ENCODE measurements around the gene MXRA8.

The MXRA8 gene

DNA sequence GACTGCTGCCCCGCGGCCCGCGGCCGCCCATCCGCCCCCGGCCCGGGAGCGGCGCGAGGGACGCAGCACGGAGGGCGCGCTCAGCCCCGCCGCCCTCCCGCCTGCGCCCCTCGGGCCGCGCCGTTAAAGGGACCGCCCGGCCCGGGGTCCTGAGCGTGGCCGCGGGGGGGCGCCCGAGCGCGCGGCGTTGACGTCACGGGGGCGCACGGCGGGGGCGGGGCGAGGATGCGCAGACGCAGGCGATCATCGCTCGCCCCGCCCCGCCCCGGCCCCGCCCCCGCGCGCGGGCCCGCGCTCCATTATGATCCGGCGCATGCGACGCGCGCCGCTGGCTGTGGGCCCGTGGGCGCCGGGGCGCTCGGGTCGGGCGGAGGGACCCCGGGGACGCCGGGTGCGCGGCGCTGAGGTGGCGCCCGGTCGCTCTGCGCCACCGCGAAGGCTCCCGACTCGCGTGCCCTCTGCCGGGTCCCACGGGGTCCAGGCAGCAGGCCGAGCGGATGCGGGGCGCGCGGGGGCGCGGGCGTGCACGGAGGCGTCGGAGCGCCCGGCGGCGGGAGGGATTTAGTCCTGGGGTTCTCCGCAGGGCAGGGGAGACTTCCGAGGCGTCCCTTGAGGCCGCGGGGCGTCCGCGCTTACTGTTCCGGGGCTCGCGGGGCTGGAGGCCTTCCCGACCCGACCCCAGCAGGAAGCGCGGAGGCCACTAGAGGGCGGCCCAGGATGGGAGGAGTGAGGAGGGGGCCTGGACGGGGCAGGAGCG lies 8.9 kb downstream of the MXRA8 start, which contains the start of gene DVL1:
Gene DVL1, minus strand, starts transcription at position 163 of the 757 bp plus-strand sequence. CDS start 353 bp downstream, outside the sequence.
- no peak for DNase-seq (ENCODE audit: low read depth, low spot score)

DNA sequence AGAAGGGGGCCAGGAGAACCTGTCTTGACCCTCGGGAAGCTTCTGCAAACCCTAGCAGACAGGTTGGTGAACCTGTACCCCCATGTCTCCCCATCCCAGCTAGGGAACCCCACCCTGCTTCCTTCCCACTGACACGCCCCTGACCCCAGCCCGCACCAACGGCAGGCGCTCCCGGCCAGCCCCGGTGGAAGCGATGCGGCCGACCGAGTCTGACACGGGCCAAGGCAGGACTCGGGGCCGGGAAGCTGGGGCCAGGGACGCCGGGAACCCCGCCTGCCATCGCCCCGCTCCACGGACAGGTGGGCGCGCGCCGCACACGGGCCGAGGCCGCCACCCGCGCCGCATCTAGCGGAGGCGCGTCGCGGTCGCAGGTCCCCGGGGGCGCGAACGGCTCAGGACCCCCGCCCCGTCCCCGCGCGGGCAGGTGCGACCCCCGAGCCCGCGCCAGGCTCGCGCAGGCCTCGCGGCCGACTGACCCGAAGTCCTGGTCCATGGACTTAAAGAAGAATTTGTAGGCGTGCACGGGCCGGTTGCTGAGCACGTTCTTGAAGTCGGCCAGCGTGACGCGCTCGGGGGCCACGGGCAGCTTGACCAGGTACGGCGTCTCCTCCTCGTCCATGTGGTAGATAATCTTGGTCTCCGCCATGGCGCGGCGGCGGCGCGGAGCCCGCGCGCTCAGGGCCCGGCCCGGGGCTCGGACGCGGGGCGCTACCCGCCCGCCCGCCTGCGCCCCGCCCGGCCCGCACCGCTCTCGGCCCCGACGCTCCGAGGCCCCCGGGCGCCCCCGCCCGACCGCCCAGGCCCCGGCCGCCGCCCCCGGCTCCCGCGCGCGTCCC lies 9.7 kb downstream of the MXRA8 start:
- DNase-seq (ENCODE audit: low read depth, low spot score): no peak

DNA sequence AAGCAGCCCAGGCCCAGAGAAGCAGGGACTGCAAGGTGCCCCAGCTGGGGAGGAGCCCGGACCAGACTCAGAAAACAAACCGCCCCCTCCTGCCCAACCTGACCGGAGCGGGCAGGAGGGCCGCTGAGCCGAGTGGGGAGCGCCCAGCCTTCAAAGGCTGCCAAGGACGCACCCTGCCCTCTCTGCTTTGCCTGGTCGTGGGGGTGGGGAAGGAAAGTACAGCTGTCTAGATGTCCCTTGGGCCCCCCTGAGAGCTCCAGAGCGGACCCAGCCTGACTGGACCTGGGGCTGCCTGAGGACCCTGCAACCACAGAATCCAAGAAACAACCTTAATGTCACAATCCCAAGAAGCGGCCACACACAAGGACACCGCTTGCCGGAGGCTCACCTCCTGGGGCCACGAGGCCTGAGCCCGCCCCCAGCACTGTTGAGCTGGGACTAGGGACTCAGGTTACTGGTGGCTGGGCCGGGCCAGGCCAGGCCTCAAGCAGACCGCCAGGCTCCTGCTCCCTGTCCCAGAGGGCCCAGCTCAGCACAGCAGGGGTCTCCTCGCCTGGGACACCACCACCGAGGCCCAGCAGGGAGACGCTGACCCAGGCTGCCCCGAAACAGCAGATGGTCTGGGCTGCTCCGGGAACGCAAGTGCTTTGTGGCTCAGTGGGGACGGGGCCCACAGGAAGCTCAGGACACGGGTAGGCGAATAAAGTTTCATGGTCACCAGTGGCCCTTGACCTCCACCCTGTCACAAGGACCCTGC lies 10.5 kb downstream of the MXRA8 start:
- DNase-seq (ENCODE audit: low read depth, low spot score): no peak

DNA sequence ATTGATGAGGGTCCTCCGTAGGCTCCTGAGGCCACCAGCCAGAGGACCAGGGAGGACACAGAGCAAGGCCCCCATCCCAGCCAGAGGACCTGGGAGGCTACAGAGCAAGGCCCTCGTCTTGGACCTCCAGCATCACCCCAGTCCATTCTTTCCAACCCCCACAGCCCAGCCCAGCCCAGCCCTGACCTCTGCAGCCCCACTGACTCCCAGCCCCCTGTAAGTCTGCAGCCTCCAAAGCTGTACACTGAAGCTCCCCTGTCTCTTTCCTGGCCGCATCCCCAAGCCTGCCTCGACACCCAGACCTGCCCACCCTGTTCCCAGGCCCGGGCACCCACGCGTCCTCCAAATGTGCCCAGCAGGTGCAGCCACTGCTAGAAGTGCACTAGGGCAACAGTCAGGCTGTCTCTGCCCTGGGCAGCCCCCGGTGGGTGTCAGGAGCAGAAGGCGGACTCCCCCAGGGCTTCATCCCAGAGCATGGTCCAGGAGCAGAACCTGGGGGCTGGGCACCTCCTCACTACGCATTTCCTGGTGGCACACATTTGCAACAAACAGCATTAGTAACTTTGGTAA lies 11.2 kb downstream of the MXRA8 start:
- no peak for DNase-seq (ENCODE audit: low read depth, low spot score)

DNA sequence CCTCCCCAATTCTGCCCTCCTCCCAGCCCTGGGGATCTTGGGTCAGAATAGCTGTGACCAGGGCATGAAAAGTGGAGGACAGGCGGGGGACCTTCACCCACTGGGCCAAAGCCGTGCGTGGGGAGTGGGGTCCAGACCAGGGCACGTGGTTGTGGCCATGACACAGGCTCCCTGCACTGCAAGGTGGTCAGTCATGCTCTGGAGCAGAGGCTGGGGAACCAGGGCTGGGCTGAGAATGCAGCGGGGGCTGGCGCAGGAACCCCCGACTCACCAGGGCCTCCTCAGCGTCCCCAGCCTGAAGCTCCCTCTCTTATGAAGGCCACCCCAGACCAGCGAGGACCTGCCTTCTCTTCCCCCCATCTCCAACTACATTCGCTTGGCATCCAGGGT lies 11.9 kb downstream of the MXRA8 start:
- DNase-seq (ENCODE audit: low read depth, low spot score): no peak

DNA sequence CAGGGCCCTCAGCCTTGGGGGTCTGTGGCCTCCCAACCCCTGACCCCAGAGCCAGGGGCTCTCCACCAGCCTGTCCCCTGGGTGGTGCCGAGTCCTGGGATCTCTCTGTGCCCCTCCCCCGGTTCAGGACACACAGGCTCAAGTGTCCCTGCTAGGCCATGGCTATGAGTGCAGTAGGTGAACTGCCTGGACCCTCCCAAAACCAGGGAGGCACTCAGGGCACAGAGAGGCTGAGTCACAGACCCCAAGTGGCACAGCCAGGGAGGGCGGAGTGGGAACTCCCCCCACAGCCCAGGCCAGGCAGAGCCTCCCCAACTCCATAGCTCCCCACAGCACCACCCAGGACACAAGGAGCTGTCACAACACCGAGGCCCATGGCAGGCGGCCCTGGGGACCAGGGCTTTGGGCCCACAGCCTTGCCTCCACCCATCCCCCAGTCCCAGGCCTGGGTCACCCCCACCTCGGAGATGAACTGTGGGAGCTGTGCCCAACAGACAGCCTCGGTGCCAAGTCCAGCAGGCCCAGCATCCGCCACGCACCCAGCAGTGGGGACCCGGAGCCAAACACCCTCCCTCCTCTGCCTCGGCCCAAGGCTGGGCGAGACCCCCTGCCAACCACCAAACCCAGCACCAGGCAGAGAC lies 12.4 kb downstream of the MXRA8 start:
- DNase-seq (ENCODE audit: low read depth, low spot score): no peak

DNA sequence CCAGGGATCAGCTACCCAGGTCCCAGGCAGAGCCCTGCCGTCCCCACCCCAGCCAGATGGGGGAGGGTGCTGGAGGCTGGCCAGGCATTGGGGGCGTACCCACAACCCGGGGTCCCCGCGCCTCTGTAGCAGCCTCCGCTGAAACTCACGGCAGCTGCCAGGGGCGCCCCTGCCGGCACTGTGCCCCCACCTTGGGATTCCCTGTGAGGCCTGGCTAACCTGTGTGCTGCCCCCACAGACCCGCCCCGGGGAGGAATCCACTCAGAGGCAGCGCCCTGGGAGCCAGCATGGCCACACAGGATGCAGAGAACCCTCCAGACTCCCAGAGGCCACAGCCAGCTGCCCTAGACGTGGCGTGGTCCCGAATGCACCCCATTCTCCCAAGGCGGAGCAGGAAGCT lies 13.0 kb downstream of the MXRA8 start:
- no peak for DNase-seq (ENCODE audit: low read depth, low spot score)

DNA sequence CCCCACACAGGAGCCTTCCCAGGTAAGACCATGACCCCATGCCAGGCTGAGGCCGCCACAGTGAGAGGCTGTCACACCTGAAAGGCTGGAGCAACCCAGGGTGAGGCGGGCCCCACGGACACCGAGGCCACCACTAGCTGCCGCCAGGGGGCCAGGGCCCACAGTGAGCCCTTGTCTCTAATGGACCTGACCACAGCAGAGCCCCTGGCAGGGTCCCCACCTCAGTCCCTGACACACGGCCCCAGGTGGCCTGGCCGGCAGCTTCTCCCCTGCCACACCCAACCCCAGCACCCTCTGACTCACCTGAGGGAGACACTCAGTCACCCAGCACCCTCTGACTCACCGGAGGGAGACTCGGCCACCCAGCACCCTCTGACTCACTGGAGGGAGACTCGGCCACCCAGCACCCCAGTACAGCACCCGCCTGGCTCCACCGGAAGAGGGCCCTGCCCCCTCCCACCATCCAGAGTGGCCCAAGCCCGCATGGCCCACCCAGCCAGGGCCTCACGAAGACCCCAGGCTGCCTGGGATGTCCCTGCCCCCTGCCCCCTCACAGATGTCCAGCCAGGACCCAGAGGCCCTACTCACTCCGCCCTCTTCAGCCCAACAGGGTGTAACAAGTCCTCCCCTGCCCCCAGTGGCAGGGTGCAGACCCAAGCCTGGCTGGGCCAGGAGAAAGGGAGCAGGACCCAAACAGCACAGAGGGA lies 13.5 kb downstream of the MXRA8 start:
- no peak for DNase-seq (ENCODE audit: low read depth, low spot score)

DNA sequence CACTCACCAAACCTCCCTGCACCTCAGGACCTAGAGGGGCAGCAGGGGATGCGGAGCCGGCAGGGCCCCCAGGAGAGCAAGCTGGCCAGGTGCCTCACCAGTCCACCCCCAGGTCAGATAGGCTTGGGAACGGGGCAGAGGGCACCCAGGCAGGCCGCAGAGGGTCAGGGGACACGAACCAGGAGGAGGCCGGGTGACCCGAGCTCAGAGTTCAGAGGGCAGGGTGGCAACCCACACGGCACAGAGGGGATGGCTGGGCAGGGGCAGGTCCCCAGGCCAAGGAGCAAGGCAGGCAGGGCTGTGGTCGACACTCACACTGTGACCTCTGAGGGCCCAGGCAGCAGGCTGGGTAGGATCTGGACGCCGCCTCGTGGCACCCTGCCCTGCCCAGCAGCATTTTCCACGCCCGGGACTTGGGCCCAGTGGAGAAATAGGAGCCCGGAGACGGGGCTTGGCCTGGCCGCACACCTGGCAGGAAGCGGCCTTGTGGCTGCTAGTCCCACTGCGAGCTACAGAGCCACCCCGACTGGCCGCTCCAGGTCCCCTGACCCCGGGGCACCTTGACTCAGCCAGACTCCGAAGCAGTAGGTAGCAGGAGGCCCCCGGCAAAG lies 14.4 kb downstream of the MXRA8 start:
- no peak for DNase-seq (ENCODE audit: low read depth, low spot score)

DNA sequence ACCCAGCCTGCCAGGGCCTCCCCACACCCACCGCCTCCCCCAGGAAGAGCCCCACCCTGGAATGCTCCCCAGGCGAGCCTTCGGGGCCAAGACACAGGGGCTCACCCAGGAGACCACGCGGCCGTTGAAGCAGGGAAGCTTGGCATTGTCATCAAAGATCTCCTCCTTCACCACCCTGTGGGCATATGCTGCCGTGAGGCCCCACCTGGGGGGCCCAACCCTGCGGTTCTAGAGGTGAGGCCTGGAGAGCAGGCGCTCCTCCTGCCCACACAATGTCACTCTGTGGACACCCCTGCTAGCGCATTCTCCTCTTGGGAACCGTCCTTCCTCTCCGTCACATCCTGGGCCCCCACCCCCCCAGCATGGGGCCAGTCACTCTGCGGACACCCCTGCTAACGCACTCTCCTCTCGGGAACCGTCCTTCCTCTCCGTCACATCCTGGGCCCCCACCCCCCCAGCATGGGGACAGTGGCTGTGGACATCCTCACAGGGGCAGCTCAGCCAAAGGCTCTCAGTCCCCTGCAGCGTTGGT lies 15.7 kb downstream of the MXRA8 start:
- DNase-seq (ENCODE audit: low read depth, low spot score): no peak

DNA sequence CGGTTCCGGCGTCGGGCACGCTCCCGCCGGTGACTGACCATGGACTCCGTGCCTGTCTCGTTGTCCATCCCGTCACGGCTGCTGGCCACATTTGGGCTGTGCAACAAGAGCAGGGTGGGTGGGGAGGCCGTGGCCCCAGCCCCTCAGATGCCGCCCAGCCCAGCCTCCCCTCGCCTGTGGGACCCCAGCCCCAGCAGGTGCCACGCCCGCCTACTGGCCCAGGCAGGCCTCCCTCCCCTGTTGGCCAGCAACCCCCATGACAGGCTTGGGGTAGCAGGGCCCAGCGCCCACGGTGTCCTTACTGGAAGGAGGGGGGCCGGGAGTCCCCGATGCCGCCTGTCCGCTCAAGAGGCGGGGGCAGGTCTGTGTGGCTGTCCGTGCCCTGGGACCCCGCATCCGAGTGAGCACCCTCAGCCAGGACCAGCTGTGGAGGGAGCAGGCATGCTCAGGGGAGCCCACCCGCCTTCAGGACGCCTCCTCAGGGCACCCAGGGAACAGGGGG lies 16.2 kb downstream of the MXRA8 start:
- DNase-seq (ENCODE audit: low read depth, low spot score): no peak

DNA sequence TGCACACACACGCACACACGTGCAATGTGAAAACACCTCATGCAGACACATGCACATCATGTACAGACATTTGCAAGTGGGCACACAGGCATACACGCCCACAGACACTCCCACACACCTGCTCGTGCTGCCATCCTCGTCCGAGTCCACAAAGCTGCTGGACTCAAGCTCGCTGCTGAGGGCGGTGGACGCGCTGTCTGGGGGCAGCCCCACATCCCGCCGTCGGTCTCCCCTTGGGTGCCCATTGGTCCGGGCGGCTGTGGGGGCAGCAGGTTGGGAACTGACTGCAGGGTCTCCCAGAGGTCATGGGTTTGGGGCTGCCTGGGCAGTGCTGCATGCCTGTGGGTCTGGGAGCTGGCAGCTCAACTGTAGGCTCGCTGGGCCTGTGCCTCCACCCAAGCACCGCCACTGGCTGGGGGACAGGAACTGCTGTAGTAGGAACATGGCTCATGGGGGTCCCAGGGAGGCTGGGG lies 16.8 kb downstream of the MXRA8 start:
- no peak for DNase-seq (ENCODE audit: low read depth, low spot score)

DNA sequence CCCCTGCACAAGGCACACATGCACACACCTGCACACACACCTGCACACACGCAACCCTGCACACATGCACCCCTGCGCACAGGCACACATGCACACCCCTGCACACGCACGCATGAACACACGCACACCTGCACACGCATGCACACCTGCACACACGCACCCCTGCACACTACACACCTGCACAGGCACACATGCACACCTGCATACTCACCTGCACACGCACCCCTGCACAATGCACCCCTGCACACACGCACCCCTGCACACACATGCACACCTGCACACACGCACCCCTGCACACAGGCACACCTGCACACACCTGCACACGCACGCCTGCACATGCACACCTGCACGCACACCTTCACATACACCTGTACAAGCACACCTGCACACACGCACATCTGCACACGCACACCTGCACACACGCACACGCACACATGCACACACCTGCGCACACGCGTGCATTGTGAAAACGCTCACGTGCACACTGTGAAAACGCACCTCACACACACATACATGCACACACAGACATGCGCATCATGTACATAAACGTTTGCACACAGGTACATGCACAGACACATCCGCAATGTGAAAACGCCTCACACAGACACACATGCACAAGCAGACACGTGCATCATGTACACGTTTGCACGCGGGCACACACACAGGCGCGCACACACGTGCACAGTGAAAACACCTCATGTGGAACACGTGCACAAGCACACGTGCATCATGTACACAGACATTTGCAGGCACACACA lies 17.4 kb downstream of the MXRA8 start:
- DNase-seq (ENCODE audit: low read depth, low spot score): no peak

DNA sequence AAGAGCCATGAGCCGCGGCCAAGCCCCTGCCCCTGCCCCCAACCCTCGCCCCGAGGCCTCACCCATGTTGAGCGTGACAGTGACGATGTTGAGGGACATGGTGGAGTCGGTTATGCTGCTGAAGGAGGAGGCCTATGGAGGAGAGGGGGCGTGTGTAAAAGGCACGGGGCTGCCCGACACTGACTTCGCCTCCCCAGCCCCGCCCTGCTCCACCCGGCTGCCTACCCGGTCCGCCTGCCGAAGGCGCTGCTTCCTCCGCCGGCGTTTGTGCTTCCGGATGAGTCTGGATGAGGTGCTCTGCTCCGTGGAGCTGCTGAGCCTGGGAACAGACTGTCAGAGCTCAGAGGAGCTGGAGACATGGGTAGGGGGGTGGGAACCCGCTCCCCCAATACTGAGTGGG lies 18.2 kb downstream of the MXRA8 start:
- no peak for DNase-seq (ENCODE audit: low read depth, low spot score)

DNA sequence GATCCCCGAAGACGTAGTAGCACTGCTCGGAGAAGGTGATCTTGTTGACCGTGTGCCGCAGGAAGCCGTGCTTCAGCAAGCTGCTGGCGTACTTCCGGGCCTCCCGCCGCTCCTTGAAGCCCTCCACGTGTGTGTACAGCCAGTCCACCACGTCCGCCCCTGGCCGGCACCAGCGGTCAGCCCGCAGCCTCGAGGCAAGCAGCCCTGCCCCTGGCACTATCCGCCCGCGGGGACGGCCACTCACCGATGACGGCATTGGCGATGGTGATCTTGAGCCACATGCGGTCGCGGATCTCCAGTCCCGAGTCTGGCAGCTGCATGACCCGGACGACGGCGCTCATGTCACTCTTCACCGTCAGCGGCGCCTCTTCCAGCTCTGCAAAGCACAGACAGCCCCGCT lies 20.1 kb downstream of the MXRA8 start:
- no peak for DNase-seq (ENCODE audit: low read depth, low spot score)

DNA sequence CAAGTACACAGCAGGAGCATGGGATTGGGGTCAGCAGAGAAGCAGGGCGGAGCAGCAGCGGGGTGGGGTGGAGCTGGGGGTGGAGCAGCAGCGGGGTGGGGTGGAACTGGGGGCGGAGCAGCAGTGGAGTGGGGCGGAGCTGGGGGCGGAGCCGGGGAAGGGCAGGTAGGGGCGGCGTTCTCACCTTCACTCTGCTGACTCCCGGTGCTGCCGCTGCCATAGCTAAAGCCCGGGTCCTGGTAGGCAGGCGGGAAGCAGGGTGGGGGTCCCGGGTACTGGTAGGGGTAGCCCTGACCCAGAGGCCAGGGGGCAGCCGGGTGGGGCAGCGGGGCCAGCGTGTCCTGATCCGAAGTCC lies 20.6 kb downstream of the MXRA8 start:
- DNase-seq (ENCODE audit: low read depth, low spot score): no peak

DNA sequence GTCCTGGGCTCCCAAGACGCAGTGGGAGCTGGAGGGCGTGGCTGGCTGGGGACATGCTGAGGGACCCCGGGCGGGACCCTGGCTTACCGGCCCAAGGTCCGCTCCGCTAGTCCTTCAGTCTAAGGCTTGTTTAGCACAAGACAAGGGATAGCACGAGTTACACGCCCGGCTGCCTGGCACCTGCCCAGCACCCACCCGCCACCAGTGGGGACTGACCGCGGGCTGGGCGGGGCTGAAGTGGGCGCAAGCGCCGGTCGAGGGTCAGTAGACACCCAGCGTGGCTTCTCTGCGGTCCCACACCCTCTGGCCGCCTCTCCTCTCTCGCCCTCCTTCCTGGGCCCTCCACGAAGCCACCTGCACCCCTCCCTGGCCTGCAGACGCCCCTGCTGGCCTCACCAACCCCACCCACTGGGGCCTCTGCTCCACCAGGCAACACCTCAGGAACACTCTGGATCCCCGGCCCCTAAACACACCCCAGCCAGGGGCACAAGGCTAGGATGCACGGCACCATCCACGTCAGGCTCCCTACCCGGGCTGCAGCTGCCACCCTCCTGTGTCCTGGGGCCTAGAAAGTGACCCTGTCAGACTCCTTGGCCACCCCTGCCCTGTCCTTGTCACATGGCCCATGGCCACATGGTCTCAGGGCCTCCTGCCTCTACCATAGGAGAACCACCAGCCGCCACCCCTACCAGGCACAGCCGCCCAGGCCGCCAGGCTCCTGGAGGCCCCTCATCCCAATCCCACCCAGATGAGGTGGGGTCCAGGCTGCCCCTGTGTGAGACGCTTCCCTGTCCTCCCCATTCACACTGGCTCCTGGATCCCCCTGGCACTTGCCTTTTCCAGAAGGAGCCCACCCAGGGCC lies 21.2 kb downstream of the MXRA8 start:
- no peak for DNase-seq (ENCODE audit: low read depth, low spot score)

DNA sequence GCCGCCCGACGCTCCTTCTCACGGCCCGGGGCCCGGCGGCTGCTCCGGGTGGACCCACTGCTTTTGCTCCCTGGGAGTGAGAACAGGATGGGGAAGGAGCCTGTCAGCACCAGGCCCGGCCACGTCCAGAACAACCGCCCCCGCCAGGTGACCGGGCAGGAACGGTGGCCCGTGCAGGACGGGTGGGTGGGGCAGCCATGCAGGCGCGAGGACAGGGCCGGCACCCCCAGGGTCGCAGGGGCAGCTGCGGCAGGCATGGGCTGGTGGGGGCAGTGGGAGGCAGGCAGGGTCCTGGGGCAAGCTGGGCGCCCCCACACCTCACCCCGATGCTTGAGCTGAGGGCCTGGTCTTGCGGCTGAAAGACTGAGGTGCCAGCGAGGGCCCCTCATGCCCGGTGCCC lies 21.9 kb downstream of the MXRA8 start:
- no peak for DNase-seq (ENCODE audit: low read depth, low spot score)
